Spleen (tissue), 7 donors: ENCODE measurements around the gene SRXN1.

ENCODE experiments used
- POLR2A ChIP-seq, 3 donors: fragments of 450-650 bp; IDR thresholded peaks; one replicate each; pipeline ENCODE4 v1.5.1; 2017; ENCODE audit warnings: antibody characterized with exemption in 3 of 3, mild to moderate bottlenecking in 1 of 3
- POLR2AphosphoS5 ChIP-seq, 3 donors: sonication (generic); formaldehyde crosslinking; IDR thresholded peaks; one replicate each; pipeline ENCODE4 v1.5.1; 2017; ENCODE audit warnings: antibody characterized with exemption in 3 of 3
- TF ChIP-seq, protein P1 (sequence below), 11 experiments: fragments of 200-600 bp in 7 of 11; fragments of 450-650 bp in 4 of 11; sonication (generic) in 4 of 11; IDR thresholded peaks in 8 of 11; conservative IDR thresholded peaks in 3 of 11; 1 replicate in 7 of 11; 2 replicates in 4 of 11; pipeline versions ENCODE4 v1.4.0 to v1.8.0; 2016 to 2021; ENCODE audit warnings: antibody characterized with exemption in 11 of 11, inconsistent platforms in 4 of 11, mild to moderate bottlenecking in 1 of 11
- donor health status: DM: no; HTN: no; CAD: no; lungs with moderate emphysema.
- donor health status: DM: no; HTN: no; CAD: no.
- donor health status: DM: no; HTN: no; CAD: no.

DNA sequence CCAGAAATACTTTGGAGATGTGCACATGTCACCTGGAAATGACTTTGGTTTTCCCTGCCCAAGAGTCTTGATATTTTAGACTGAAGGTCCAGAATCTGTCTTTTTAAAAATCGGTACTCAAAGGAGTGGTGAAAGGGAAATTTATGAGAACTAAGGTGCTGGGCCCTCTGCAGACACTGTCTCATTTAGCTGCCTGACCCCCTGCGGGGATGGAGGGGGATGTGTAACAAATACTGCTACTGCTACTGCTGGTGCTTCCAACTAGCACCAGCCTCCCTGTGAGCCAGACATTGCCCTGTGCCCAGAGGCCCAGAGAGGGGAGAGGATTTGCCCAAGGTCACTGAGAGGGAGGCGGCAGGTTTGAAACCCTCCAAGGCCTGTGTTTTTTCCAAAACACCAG lies 15.6 kb upstream of the SRXN1 start:
- TF ChIP-seq POLR2A (IDR thresholded peaks at IDR 0.05) (no peak), POLR2AphosphoS5 (IDR thresholded peaks at IDR 0.05) (no peak)
- TF ChIP-seq, protein P1, sequence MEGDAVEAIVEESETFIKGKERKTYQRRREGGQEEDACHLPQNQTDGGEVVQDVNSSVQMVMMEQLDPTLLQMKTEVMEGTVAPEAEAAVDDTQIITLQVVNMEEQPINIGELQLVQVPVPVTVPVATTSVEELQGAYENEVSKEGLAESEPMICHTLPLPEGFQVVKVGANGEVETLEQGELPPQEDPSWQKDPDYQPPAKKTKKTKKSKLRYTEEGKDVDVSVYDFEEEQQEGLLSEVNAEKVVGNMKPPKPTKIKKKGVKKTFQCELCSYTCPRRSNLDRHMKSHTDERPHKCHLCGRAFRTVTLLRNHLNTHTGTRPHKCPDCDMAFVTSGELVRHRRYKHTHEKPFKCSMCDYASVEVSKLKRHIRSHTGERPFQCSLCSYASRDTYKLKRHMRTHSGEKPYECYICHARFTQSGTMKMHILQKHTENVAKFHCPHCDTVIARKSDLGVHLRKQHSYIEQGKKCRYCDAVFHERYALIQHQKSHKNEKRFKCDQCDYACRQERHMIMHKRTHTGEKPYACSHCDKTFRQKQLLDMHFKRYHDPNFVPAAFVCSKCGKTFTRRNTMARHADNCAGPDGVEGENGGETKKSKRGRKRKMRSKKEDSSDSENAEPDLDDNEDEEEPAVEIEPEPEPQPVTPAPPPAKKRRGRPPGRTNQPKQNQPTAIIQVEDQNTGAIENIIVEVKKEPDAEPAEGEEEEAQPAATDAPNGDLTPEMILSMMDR (IDR thresholded peaks at IDR 0.05 in 8 of 11, conservative IDR thresholded peaks at IDR 0.05 in 3 of 11), result no peak
